OCI-LY1 (cell line): ENCODE results near the gene ZNF816.

Experiments
- CTCF ChIP-seq: fragments of 200-600 bp; sonication (generic), shearing (Covaris generic); IDR thresholded peaks from 2 replicates; pipeline ENCODE4 v1.5.1; 2017; ENCODE audit warnings: mild to moderate bottlenecking, antibody characterized with exemption, low read length, moderate library complexity, mixed read lengths
- EZH2 ChIP-seq: fragments of 200-600 bp; sonication (generic), shearing (Covaris generic); IDR thresholded peaks from 2 replicates; pipeline ENCODE4 v1.8.0; 2017; ENCODE audit warnings: borderline replicate concordance, mixed run types, mild to moderate bottlenecking, antibody characterized with exemption, low read length, moderate library complexity, mixed read lengths

GRCh38 chr19:53002479-53002878, 39.8 kb upstream of the ZNF816 start:
- no peak for TF ChIP-seq EZH2
- TF ChIP-seq CTCF, result no peak
